ENCODE results near the gene ADRB2.
"Not testable (repeated sequence)": the region's sequence is repeated elsewhere in the genome, so short reads cannot be mapped to it uniquely, and the experiment has no call there.

ADRB2 gene

GRCh38 chr5:148826053-148826738, at the start of gene ADRB2:
Gene ADRB2, plus strand, starts transcription at chr5:148826611. Its CDS starts 221 bp downstream, at chr5:148826832.
- no peak for DNase-seq

- DNase-seq = no peak
These were observed 49.6 kb upstream of the ADRB2 start for GRCh38 chr5:148776780-148777179.

DNA sequence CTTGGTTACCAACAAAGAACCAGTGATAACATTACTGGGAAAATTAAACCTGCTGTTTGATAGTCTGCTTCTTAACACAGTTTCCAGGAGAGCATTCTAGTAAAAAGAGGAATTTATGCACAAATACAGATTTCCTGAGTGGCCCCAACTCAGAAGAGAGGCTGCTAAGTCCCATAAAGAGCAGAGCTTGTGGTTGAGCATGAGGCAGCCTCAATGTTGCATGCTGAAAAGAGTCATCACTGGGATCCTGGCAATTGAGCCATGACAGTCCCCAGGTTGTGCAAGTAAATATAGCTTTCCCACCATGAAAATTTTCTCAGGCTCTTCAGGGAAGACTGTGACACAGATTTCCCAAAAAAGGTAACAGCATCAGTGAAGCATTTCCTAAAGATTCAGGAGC, 47.5 kb upstream of the ADRB2 start:
- DNase-seq = no peak

- no peak for DNase-seq
These were observed 45.7 kb upstream of the ADRB2 start for GRCh38 chr5:148780711-148781110.

DNA sequence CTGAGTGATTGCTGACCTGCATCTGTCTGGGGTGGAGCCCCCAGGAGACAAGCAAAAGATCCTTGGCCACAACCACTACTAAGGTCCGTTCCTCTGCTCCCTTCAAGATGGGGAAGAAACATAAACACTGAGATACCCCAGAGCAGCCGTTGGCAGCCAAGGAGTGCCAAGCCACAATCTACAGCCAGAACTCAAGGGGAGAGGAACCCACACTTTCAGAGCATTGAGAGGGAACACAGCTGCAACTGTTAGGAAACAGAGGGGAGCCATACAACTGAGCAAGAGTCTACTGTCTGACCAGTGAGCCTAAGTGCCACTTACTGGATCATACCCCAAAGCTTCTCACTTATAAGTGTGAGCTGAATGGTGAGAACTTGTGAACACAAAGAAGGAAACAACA, 44.6 kb upstream of the ADRB2 start:
- no peak for DNase-seq

DNA sequence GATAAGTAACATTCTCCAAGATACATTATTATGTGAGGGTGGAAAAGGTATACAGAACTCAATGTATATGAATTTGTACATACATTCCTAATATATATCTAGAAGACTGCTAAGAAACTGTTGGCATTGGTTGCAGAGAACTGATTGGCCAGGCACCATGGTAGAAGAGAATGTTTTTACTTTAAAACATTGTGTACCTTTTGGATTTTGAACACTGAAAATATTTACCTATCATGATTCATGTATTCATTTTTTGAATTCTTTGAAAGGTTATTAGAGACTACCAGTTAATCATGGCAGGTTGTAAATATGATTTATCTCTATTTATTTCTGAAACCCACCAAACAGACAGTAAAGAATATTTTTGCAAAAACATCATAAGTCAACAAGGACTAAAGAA, 41.2 kb upstream of the ADRB2 start:
- no peak for DNase-seq

DNA sequence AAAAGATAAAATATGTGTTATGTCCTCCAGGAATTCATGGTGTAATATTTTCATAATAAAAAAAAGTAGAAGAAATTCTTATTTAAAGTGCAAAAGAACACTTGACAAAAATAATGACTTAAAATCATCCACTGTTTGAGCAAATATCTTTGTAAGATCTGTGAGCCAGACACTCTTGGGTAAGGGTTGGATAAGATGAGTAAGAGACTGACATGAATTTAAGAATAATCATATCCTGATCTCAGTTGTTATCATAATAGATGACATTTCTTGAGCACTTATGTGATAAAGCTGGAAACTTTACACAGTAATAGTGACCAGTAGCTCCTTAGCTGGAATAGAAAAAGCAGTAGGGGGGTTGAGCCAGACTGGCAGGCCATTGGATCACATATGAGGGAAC, 40.0 kb upstream of the ADRB2 start:
- no peak for DNase-seq

DNA sequence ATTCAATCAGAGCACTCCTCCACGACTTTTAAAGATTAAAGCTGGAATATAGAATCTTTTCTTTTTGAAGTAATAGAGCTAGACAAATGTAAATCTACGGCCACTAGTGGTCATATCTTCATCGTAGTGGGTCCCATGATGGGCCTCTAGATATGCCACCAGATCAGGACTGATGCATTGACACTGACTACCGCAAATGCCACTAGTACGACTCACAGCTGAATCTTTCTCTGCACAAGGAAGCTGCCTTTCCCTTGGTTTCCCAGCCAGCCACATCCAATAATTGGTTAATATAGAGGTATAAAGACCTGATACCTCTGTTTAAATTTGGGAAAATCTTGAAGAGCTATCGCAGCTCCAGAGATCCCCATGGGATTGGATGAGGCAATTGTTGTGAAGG, 37.8 kb upstream of the ADRB2 start:
- no peak for DNase-seq

GRCh38 chr5:148790545-148791333, 35.7 kb upstream of the ADRB2 start:
- DNase-seq = no peak

DNA sequence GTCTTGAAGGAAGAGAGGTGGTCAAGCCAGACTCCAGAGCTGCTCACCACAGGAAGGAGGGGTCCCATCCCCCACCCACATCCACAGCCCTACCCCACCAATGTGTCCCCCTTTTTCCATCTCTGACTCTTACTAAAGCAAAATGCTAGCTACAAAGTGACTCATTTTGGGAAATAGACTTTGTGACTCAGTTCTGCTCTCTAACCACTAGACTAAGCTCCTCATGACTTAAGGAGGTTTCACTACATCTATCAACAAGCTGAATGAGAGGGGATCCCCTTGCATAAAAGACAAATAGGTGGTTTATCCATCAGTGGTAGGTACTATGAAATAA, 35.1 kb upstream of the ADRB2 start:
- no peak for DNase-seq

- DNase-seq = no peak
These were observed 34.7 kb upstream of the ADRB2 start for GRCh38 chr5:148791696-148792095.

GRCh38 chr5:148792744-148793143, 33.7 kb upstream of the ADRB2 start:
- DNase-seq = no peak

DNA sequence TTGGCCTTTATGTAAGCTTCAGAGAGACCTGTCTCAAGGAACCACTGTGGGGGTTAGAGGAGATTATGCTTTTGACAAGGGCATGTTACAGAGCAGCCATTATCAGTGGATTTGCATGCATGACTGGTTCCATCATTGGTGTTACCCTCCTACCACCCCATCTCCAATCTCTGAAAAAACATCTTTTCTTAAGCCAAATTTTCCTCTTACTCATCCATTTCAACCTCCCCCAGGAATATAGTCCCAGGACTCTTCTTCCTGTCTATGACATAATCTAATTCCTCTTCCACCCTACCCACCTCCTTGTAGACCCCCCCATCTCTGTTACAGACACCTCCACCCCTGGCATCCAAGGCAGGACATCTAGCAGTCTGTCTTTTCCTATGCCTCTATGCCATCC, 33.1 kb upstream of the ADRB2 start:
- no peak for DNase-seq

- no peak for DNase-seq
These were observed 32.1 kb upstream of the ADRB2 start for GRCh38 chr5:148794275-148794674.

GRCh38 chr5:148794729-148795561, 31.5 kb upstream of the ADRB2 start:
- no peak for DNase-seq

DNA sequence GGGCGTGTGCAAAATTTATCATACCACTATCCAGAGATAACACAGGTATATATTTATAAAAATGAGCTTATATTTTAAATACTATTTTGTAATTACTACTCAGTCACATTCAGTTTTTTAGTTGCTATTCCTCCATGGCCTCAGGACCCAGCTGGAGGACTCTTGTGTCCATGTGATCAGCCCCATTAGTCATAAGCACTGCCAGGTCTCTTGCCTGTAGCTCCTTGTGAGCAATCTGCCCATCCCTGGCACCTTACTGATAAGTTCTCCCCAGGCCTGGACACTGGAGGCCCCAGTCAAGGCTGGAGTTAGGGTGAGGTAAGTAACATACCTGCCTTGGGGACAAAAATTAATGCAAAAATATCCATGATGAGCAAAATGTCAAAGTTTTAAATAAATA, 29.5 kb upstream of the ADRB2 start:
- no peak for DNase-seq

DNA sequence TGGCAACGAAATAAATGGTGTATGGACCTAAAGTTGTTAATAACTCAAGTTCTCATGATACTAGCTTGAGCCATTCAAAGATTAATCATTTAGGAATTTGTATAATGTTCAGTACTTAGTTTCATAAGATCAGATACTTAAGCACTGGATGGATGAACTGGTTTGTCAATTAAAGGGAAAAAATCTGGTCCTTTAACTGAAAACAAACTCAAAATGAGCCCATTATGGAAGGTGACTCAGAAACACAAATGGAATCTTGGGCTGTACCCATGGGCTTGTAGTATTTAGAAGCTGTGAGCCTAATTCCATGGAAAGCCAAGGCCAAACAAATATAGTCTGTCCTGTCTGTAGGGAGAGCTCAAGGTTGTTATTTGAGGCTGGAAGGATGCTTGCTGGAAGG, 27.6 kb upstream of the ADRB2 start:
- DNase-seq = no peak

DNA sequence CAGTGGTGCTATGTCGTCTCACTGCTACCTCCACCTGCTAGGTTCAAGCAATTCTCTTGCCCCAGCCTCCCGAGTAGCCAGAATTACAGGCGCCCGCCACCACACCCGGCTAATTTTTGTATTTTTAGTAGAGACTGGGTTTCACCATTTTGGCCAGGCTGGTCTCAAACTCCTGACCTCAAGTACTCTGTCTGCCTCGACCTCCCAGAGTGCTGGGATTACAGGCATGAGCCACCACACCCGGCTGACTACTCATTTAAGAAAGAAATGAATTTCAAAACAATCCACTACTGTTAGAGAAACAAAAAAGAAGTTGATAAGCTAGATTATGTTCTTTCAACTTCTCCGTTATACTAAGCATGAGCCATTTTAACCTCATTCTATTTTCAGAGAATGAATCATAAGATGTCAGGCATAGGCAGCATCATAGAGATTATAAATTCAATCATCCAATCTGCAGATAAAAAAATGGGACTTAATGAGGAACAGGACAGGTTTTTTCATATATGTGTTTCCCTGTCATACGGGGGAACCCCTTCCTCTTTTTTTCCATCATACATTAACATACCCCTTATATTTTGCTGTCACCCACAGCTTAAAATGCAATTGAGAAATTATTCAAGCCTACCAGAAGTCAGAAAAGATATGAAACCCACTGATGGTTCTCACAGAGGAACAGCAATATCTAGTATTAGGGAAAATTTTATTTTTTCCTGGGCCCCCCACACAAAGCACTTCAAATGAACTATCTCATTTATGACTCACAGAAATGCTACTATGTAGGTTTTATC, 26.5 kb upstream of the ADRB2 start:
- no peak for DNase-seq

- no peak for DNase-seq
These were observed 24.6 kb upstream of the ADRB2 start for GRCh38 chr5:148801682-148802276.

DNA sequence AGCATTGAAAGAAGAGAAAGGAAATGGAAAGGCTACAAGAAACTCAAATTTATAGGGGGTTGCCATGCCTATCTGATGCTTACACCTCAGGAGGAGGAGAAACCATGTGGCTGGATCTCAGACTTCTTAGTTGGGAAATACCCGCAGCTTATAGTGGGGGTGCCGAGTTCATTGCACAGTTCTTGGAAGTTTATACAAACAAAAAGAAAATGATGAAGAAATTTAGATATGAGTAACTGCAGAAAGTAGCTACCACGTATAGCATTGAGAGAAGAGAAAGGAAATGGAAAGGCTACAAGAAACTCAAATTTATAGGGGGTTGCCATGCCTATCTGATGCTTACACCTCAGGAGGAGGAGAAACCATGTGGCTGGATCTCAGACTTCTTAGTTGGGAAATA, 23.0 kb upstream of the ADRB2 start:
- not testable (repeated sequence) for DNase-seq

- no peak for DNase-seq
These were observed 22.0 kb upstream of the ADRB2 start for GRCh38 chr5:148804393-148804792.
